GM12891 (cell line): ENCODE data around the gene TRMT1.

ENCODE experiments used
- DNase-seq: peaks from one replicate; pipeline ENCODE4 v3.0.0; 2011; ENCODE audit warnings: low spot score; ENCODE audit not compliant: insufficient read length
- FAIRE-seq: peaks from 2 replicates; lab custom pipeline; 2011; peaks lifted over from hg19 to GRCh38; lab: Jason Lieb, UNC
- PAX5 ChIP-seq: IDR thresholded peaks from 2 replicates; pipeline ENCODE4 v1.6.1; 2011; ENCODE audit warnings: low read length, moderate library complexity, mild to moderate bottlenecking; ENCODE audit not compliant: insufficient read depth, severe bottlenecking
- POLR2A ChIP-seq: IDR thresholded peaks from 2 replicates; pipeline ENCODE4 v1.6.1; 2011; ENCODE audit warnings: low read depth, low read length, control low read depth
- POLR2AphosphoS5 ChIP-seq: IDR thresholded peaks from 2 replicates; pipeline ENCODE4 v1.6.1; 2011; ENCODE audit warnings: low read depth, low read length, control low read depth
- POU2F2 ChIP-seq: IDR thresholded peaks from 2 replicates; pipeline ENCODE4 v1.6.1; 2011; ENCODE audit warnings: low read depth, mild to moderate bottlenecking, control low read depth, low read length, moderate library complexity
- SPI1 ChIP-seq: IDR thresholded peaks from 2 replicates; pipeline ENCODE4 v1.6.1; 2011; ENCODE audit warnings: low read depth, low read length, control low read depth
- TAF1 ChIP-seq: IDR thresholded peaks from 2 replicates; pipeline ENCODE4 v1.6.1; 2011; ENCODE audit warnings: low read depth, low read length, control low read depth

The TRMT1 gene

GRCh38 chr19:13072188-13072908, 44.2 kb downstream of the TRMT1 start:
- FAIRE-seq, result no peak
- no peak for DNase-seq
- no peak for TF ChIP-seq SPI1
- no peak for TF ChIP-seq POU2F2
- no peak for TF ChIP-seq PAX5
- TF ChIP-seq POLR2AphosphoS5, result no peak
- TF ChIP-seq POLR2A, result no peak
- TF ChIP-seq TAF1, result no peak

DNA sequence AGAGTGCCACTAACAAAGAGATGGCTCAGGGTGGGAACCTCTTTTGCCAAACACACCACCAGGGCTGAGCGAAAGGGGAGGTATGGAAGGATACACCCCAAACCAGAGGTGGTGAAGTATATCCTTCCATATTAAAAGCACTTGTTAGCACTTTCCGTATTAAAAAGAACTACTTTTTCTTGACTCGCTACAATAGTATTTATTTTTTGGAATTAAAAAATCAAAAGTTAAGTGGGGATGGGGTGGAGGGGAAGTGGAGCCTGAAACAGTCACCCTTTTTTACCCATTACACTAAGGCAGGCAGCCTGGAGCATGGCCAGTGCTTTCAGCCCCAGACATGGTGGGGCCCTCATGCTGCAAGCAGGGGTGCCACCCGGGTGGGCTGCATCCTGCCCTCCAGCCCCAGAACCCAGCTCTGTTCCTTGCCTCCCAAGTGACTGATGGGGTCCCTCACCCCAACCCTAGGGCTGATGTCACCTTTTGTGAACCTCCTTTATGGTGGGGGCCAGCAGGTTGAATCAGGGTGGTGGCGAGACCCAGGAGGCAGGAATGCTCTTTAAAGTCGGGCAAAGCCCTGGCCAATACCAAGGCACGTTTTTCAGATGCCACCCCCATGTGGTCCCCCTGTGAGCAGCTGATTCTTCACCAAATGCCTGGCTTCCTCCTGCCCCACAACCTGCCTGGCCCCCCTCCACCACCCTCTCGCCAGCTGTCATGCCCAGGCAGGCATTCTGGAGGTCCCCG, 44.9 kb downstream of the TRMT1 start:
- DNase-seq (no peak), FAIRE-seq (no peak)
- TF ChIP-seq PAX5 (no peak), TAF1 (no peak), SPI1 (no peak), POU2F2 (no peak), POLR2AphosphoS5 (no peak), POLR2A (no peak)

- no peak for DNase-seq
- TF ChIP-seq POLR2AphosphoS5 (no peak), PAX5 (no peak), POLR2A (no peak), TAF1 (no peak), SPI1 (no peak), POU2F2 (no peak)
- FAIRE-seq, result no peak
Measured at GRCh38 chr19:13070425-13071140, 46.0 kb downstream of the TRMT1 start.

DNA sequence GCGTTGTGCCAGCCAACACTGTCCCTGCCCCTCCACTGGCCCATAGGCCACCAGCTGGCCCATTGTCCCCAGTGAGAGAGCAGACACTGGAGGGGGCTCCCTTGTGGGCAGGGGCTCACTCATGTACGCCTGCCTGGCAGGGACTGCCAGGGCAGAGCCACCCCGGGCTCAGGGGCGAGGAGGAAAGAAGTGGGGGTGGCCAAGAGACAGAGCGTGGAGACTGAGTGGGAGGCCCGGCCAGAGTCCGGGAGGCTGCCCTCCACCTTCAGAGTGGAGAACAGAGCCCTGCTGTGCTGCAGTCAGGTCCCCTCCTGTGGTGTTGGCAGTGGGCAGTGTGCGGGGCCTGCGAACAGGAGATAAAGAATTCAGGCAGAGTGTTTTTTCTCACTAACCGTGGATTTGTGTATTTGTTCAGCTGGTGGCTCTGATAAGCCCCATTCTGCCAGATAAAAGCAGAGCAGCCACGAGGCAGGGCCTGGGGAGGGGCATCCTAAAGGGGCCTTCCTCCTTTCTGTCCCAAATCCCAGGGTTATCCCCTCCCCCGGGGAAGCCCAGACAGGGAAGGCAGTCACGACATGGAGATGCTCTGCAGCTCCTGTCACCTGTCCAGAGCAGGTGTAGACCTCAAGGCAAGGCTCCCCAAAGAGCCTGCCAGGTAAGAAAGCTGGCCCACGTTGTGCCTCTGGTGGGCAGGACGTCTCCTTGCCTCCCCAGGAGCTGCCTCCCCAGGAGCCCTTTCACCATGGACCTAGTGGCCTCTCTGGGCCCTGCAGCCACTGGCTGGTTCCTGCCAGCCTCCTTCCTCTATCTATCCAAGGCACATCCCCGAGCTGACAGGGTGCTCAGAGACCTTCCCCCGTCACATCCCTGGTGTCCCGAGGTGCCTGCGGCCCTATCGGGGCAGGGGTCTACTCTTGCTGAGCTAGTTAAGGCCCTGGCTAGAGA, 46.9 kb downstream of the TRMT1 start:
- TF ChIP-seq PAX5 (no peak), TAF1 (no peak), POLR2AphosphoS5 (no peak), POLR2A (no peak), SPI1 (no peak), POU2F2 (no peak)
- no peak for DNase-seq
- no peak for FAIRE-seq

DNA sequence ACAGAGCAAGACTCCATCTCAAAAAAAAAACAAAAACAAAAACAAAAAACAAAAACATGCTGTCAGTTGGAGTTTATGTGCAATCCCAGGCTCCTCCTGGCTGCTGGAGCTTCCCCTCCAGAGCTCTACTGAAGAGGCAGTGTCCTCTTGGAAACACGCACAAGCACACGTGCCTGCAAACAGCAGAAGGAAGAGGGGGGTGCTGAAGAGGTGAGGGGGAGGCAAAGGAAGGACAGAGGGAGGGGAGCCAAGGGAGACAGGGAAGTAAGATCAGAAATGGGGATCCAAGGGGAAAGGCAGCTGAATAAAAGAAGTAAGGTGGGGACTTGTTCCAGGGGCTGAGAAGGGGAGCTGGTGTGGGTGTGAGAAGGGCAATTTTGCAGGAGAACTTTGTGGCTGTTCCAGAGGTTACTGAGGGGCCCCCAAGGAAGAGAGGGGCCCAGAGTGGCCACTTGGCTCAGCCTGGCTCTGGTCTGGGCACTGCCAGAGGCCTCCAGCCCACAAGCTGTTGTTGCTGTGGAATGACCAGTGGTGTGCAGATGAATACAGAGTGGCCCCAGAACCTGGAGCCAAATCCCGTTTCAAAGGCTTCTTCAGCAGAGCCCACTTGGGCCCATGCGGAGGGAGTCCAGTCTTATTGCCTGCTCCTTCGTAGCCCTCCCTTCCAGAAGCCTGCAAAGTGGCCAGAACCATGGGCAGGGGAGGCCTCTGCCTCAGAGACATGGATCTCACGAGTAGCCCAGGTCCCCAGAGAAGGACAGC, 48.3 kb downstream of the TRMT1 start:
- FAIRE-seq (no peak), DNase-seq (no peak)
- TF ChIP-seq POU2F2, result no peak
- TF ChIP-seq POLR2A, result no peak
- no peak for TF ChIP-seq PAX5
- TF ChIP-seq SPI1, result no peak
- TF ChIP-seq POLR2AphosphoS5, result no peak
- no peak for TF ChIP-seq TAF1

GRCh38 chr19:13066933-13067807, 49.4 kb downstream of the TRMT1 start:
- no peak for DNase-seq
- no peak for FAIRE-seq
- TF ChIP-seq POLR2AphosphoS5, result no peak
- no peak for TF ChIP-seq SPI1
- no peak for TF ChIP-seq POLR2A

- no peak for FAIRE-seq
- no peak for DNase-seq
- no peak for TF ChIP-seq POLR2AphosphoS5
- no peak for TF ChIP-seq PAX5
- TF ChIP-seq SPI1, result no peak
- TF ChIP-seq POU2F2, result no peak
- TF ChIP-seq TAF1, result no peak
Measured at GRCh38 chr19:13066226-13066625, 50.3 kb downstream of the TRMT1 start.
